Measurements from ENCODE around the gene TNPO2.

Gene TNPO2

DNA sequence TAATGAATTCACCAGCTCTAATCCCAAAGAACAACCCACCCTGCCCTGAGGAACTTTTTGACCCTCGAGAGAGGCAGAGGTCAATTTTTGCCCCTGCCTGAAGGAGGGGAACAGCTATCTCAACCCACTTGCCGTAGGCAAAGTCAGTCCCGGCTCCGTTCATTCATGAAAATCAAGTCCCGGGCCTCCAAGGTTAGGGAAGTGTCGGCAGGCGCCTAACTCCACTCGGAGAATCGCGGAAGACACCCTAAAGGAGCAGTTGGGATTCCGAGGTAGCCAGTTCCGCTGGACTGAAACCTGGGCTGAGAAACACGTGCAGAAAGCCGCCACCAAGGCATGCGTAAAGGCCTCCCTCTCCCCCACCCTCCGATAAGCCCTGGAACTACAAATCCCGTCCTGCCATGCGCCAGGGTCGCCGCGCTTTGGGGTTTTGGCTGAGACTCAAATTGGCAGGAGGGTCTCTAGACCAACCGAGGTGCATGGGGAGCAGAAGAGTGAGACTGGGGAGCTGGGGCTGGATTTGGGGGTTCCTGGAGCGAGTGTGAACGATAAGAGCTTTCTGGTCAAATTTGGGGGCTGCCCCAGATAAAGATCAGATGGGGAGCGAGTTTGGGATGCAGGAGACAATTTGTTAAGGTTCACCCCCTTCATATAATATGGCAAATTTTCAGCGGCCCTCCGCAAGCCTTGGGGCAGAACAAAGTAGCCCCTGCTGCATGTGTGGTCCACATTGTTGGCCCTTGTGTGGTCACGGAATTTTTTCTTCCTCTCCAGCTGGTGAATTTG lies at the start of gene TNPO2:
Gene TNPO2 (minus strand): TSS at position 292 of the 786 bp plus-strand sequence. CDS start 2,955 bp downstream, outside the sequence.
- Histone ChIP-seq H3K9ac (ENCODE audit: insufficient read length, low read depth) (peak within 1 kb of the TSS; percentile 90), H3K27me3 (ENCODE audit: insufficient read depth, insufficient read length) (no peaks in the 10 kb centered on the region), H3K36me3 (ENCODE audit: insufficient read depth, insufficient read length, low read length) (peaks cover 38% of the 10 kb centered on the region), H3K4me3 (ENCODE audit: insufficient read length, low read depth) (peak within 1 kb of the TSS; percentile 80), H3K9me3 (ENCODE audit: insufficient read depth, low read length) (no peaks in the 10 kb centered on the region), H3K4me1 (ENCODE audit: insufficient read depth, insufficient read length) (peaks cover 4% of the 10 kb centered on the region)
- no peak for TF ChIP-seq YY1 (IDR thresholded peaks at IDR 0.05; ENCODE audit: insufficient read depth, insufficient read length)
- no peak for TF ChIP-seq SUZ12 (IDR thresholded peaks at IDR 0.05; ENCODE audit: extremely low read depth, insufficient read depth, insufficient read length)
- TF ChIP-seq ZNF274 (IDR thresholded peaks at IDR 0.05; ENCODE audit: low read depth, low read length), result no peak
- peak; percentile 76 for DNase-seq (ENCODE audit: low read depth, low spot score)

DNA sequence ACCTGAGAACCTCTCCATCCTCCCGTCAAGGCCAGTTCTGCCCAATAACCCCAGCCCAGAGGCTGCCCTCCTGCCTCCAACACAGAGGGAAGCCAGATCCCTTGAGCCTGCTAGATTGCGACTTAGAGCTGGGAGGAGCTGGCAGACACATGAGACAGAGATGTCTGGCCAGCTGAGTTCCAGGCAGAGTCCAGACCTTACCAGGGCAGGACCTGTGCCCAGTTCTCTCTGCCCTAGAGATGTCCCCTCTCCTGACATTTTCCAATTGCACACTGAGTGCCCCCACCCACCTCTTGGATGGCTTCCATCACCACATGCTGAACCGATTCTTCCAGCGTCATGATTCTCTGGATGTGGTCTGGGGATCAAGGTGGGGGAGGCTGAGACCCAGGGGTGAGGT lies 48.6 kb upstream of the TNPO2 start:
- no peak for DNase-seq (ENCODE audit: low read depth, low spot score)
- Histone ChIP-seq H3K9ac (ENCODE audit: insufficient read length, low read depth) (no peak overlapping the region), H3K27me3 (ENCODE audit: insufficient read depth, insufficient read length) (no peaks in the 10 kb centered on the region), H3K4me1 (ENCODE audit: insufficient read depth, insufficient read length) (peaks cover 12% of the 10 kb centered on the region), H3K4me3 (ENCODE audit: insufficient read length, low read depth) (no peak overlapping the region), H3K9me3 (ENCODE audit: insufficient read depth, low read length) (no peaks in the 10 kb centered on the region), H3K36me3 (ENCODE audit: insufficient read depth, insufficient read length, low read length) (peaks cover 27% of the 10 kb centered on the region)
- TF ChIP-seq SUZ12 (IDR thresholded peaks at IDR 0.05; ENCODE audit: extremely low read depth, insufficient read depth, insufficient read length) (no peak), ZNF274 (IDR thresholded peaks at IDR 0.05; ENCODE audit: low read depth, low read length) (no peak), YY1 (IDR thresholded peaks at IDR 0.05; ENCODE audit: insufficient read depth, insufficient read length) (no peak)

DNA sequence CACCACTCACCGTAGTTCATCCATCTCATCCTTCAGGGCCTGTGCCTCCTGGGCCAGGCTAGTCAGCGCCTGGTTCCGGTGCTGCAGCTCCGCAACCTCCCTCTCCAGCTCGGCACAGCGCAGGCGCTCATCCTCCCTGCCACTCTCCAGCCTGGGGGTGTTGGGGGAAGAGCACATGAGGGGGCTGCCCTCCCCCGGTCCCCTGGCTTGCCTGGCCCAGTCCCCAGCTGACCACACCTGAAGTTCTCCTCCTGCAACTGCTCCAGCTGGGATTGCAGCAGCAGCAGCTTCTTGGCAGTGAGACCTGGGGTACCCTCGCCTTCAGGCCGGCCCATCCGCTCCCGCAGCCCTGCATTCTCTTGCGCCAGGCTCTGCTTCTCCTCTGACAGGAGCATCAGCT lies 47.2 kb upstream of the TNPO2 start:
- H3K9me3 ChIP-seq (ENCODE audit: insufficient read depth, low read length), result no peaks in the 10 kb centered on the region
- H3K4me1 ChIP-seq (ENCODE audit: insufficient read depth, insufficient read length), result peaks cover 10% of the 10 kb centered on the region
- TF ChIP-seq YY1 (IDR thresholded peaks at IDR 0.05; ENCODE audit: insufficient read depth, insufficient read length) (no peak), SUZ12 (IDR thresholded peaks at IDR 0.05; ENCODE audit: extremely low read depth, insufficient read depth, insufficient read length) (no peak), ZNF274 (IDR thresholded peaks at IDR 0.05; ENCODE audit: low read depth, low read length) (no peak)
- H3K27me3 ChIP-seq (ENCODE audit: insufficient read depth, insufficient read length), result no peaks in the 10 kb centered on the region
- H3K4me3 ChIP-seq (ENCODE audit: insufficient read length, low read depth), result no peak overlapping the region
- DNase-seq (ENCODE audit: low read depth, low spot score), result no peak
- H3K9ac ChIP-seq (ENCODE audit: insufficient read length, low read depth), result peak overlapping the region; percentile 28
- peaks cover 29% of the 10 kb centered on the region for H3K36me3 ChIP-seq (ENCODE audit: insufficient read depth, insufficient read length, low read length)

DNA sequence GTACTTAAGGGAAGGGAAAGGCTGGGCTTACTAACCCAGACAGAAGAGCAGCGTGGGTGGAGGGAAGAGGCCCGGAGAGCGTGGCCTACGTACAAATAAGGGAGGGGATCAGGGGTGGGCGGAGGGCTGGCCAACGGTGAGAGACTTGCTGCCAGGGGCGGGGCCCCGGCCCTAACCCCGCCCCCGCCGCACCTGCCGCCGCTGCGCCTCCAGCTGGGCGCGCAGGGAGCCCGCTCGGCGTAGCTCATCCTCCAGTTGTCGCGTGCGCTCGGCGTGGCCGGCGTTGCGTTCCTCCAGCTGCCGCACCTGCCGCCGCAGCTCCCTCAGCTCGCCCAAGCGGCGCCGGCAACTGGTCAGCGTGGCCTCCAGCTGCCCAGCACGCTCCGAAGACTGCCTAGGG lies 46.0 kb upstream of the TNPO2 start:
- Histone ChIP-seq H3K4me1 (ENCODE audit: insufficient read depth, insufficient read length) (peaks cover 9% of the 10 kb centered on the region), H3K36me3 (ENCODE audit: insufficient read depth, insufficient read length, low read length) (peaks cover 34% of the 10 kb centered on the region), H3K27me3 (ENCODE audit: insufficient read depth, insufficient read length) (no peaks in the 10 kb centered on the region), H3K4me3 (ENCODE audit: insufficient read length, low read depth) (no peak overlapping the region), H3K9ac (ENCODE audit: insufficient read length, low read depth) (peak overlapping the region; percentile 57), H3K9me3 (ENCODE audit: insufficient read depth, low read length) (no peaks in the 10 kb centered on the region)
- DNase-seq (ENCODE audit: low read depth, low spot score), result no peak
- no peak for TF ChIP-seq YY1 (IDR thresholded peaks at IDR 0.05; ENCODE audit: insufficient read depth, insufficient read length)
- no peak for TF ChIP-seq ZNF274 (IDR thresholded peaks at IDR 0.05; ENCODE audit: low read depth, low read length)
- TF ChIP-seq SUZ12 (IDR thresholded peaks at IDR 0.05; ENCODE audit: extremely low read depth, insufficient read depth, insufficient read length), result no peak

DNA sequence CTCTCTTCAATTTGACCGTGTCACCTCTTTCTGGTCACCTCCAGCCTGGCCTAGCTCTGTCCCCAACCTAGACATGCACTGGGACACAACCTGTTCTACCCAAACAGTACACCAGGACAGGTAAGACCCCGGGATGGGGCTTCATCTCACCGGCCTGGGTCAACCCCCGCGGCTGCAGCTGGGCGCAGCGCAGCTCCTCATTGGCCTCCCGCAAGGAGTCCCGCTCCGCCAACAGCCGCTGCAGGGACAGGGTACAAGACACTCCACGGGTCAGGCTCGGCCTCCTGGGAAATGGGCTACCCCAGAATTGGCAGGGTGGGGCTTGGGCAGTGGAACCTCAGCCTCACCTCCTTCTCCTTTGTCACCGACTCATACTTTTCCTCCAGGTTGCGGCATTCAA lies 43.9 kb upstream of the TNPO2 start:
- DNase-seq (ENCODE audit: low read depth, low spot score), result no peak
- no peaks in the 10 kb centered on the region for H3K27me3 ChIP-seq (ENCODE audit: insufficient read depth, insufficient read length)
- TF ChIP-seq ZNF274 (IDR thresholded peaks at IDR 0.05; ENCODE audit: low read depth, low read length) (no peak), SUZ12 (IDR thresholded peaks at IDR 0.05; ENCODE audit: extremely low read depth, insufficient read depth, insufficient read length) (no peak), YY1 (IDR thresholded peaks at IDR 0.05; ENCODE audit: insufficient read depth, insufficient read length) (no peak)
- H3K9ac ChIP-seq (ENCODE audit: insufficient read length, low read depth), result no peak overlapping the region
- H3K9me3 ChIP-seq (ENCODE audit: insufficient read depth, low read length), result peaks cover 10% of the 10 kb centered on the region; the same call in 1 of the 2 replicates
- no peak overlapping the region for H3K4me3 ChIP-seq (ENCODE audit: insufficient read length, low read depth)
- peaks cover 48% of the 10 kb centered on the region for H3K36me3 ChIP-seq (ENCODE audit: insufficient read depth, insufficient read length, low read length)
- peaks cover 6% of the 10 kb centered on the region for H3K4me1 ChIP-seq (ENCODE audit: insufficient read depth, insufficient read length)

DNA sequence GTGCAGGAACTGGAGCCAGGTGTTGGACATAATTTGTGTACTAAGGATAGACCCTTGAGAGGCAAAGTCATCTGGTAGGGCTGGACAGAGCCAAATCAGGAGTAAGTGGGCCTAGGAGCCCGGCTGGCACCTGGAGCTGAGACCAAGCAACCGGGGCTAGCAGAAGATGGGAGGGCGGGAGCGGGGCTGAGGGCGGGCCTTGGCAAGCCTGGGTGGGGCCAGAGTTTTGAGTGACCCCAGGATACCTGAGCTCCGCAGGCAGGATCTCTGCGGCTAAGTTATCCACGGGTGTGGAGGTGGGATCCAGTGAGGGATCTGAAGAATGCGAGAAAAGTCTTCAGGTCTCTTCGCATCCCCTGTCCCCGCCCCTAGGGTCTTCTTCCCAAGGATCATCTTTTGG lies 43.4 kb upstream of the TNPO2 start:
- no peak overlapping the region for H3K4me3 ChIP-seq (ENCODE audit: insufficient read length, low read depth)
- H3K9me3 ChIP-seq (ENCODE audit: insufficient read depth, low read length), result peaks cover 10% of the 10 kb centered on the region; the same call in 1 of the 2 replicates
- no peak for DNase-seq (ENCODE audit: low read depth, low spot score)
- peaks cover 6% of the 10 kb centered on the region for H3K4me1 ChIP-seq (ENCODE audit: insufficient read depth, insufficient read length)
- H3K27me3 ChIP-seq (ENCODE audit: insufficient read depth, insufficient read length), result no peaks in the 10 kb centered on the region
- peaks cover 52% of the 10 kb centered on the region for H3K36me3 ChIP-seq (ENCODE audit: insufficient read depth, insufficient read length, low read length)
- TF ChIP-seq YY1 (IDR thresholded peaks at IDR 0.05; ENCODE audit: insufficient read depth, insufficient read length) (no peak), ZNF274 (IDR thresholded peaks at IDR 0.05; ENCODE audit: low read depth, low read length) (no peak), SUZ12 (IDR thresholded peaks at IDR 0.05; ENCODE audit: extremely low read depth, insufficient read depth, insufficient read length) (no peak)
- no peak overlapping the region for H3K9ac ChIP-seq (ENCODE audit: insufficient read length, low read depth)

DNA sequence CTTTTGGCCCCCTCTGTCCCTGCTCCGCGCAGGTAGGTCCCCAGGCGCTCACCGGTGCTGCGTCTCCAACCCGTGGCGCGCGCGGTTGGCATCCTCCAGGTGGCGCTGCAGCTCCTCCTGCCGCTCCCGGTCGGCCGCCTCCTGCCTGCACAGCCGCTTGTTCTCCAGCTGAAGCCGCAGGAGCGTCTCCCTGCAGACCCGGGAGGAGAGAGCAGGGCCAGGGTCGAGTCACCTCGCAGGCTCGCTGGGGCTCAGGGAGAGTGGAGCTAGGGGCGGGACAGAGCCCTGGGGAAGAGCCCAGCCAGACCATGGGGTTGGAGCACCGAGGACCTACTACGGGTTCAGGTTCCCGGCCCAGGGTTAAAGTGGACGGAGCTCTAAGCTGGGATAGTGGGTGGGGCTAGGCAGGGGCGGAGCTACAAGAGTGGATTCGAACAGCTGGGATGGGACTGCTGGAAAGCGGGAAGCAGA lies 42.4 kb upstream of the TNPO2 start:
- peaks cover 10% of the 10 kb centered on the region; the same call in 1 of the 2 replicates for H3K9me3 ChIP-seq (ENCODE audit: insufficient read depth, low read length)
- peaks cover 6% of the 10 kb centered on the region for H3K4me1 ChIP-seq (ENCODE audit: insufficient read depth, insufficient read length)
- no peaks in the 10 kb centered on the region for H3K27me3 ChIP-seq (ENCODE audit: insufficient read depth, insufficient read length)
- DNase-seq (ENCODE audit: low read depth, low spot score), result peak; percentile 70
- TF ChIP-seq YY1 (IDR thresholded peaks at IDR 0.05; ENCODE audit: insufficient read depth, insufficient read length) (no peak), SUZ12 (IDR thresholded peaks at IDR 0.05; ENCODE audit: extremely low read depth, insufficient read depth, insufficient read length) (no peak), ZNF274 (IDR thresholded peaks at IDR 0.05; ENCODE audit: low read depth, low read length) (no peak)
- peak overlapping the region; percentile 56 for H3K4me3 ChIP-seq (ENCODE audit: insufficient read length, low read depth)
- H3K36me3 ChIP-seq (ENCODE audit: insufficient read depth, insufficient read length, low read length), result peaks cover 56% of the 10 kb centered on the region
- peak overlapping the region; percentile 82 for H3K9ac ChIP-seq (ENCODE audit: insufficient read length, low read depth)
